SK-N-SH (cell line): Measurements from ENCODE around the gene NPAS3.

ENCODE experiments used
- CTCF ChIP-seq: fragments of 200-600 bp; sonication (generic); IDR thresholded peaks from 2 replicates; pipeline ENCODE4 v1.6.1; 2017; ENCODE audit warnings: antibody characterized with exemption, mild to moderate bottlenecking, moderate library complexity
- FOXJ3 ChIP-seq: sonication (generic); formaldehyde crosslinking; IDR thresholded peaks from 2 replicates; pipeline ENCODE4 v1.5.1; 2020; ENCODE audit warnings: mild to moderate bottlenecking, missing genetic modification reagents
- FOXM1 ChIP-seq: IDR thresholded peaks from 2 replicates; pipeline ENCODE4 v1.4.0; 2012; ENCODE audit warnings: low read depth, mild to moderate bottlenecking
- GABPA ChIP-seq: IDR thresholded peaks from 2 replicates; pipeline ENCODE4 v1.4.0; 2012; ENCODE audit warnings: low read depth, mild to moderate bottlenecking
- MAX ChIP-seq: IDR thresholded peaks from 2 replicates; pipeline ENCODE4 v1.4.0; 2012; ENCODE audit warnings: low read depth
- MXI1 ChIP-seq: IDR thresholded peaks from 2 replicates; pipeline ENCODE4 v1.6.1; 2012; ENCODE audit warnings: mild to moderate bottlenecking, low read depth, low read length, improper control_type of control experiment
- NRF1 ChIP-seq: IDR thresholded peaks from 2 replicates; pipeline ENCODE4 v1.6.1; 2012; ENCODE audit warnings: low read depth, mild to moderate bottlenecking, low read length
- POLR2AphosphoS5 ChIP-seq: IDR thresholded peaks from 2 replicates; pipeline ENCODE4 v1.6.1; 2012; ENCODE audit warnings: low read depth, low read length
- RAD21 ChIP-seq: IDR thresholded peaks from 2 replicates; pipeline ENCODE4 v1.6.1; 2012; ENCODE audit warnings: mild to moderate bottlenecking, low read length
- TEAD4 ChIP-seq: IDR thresholded peaks from 2 replicates; pipeline ENCODE4 v1.4.0; 2012; ENCODE audit warnings: mild to moderate bottlenecking, borderline replicate concordance; ENCODE audit not compliant: insufficient read depth
- ZBTB33 ChIP-seq: IDR thresholded peaks from 2 replicates; pipeline ENCODE4 v1.4.0; 2012; ENCODE audit warnings: low read depth, borderline replicate concordance

- TF ChIP-seq MXI1 (no peak), ZBTB33 (no peak), CTCF (no peak), GABPA (no peak), NRF1 (no peak), RAD21 (no peak), TEAD4 (no peak), FOXM1 (no peak), POLR2AphosphoS5 (no peak), FOXJ3 (CRISPR knock-in tag) (no peak), MAX (no peak)
Observed at GRCh38 chr14:33573301-33573880, 634.7 kb downstream of the NPAS3 start.
